COLO829 (cell line): Measurements from ENCODE around the gene CLEC3A.
A peak's percentile ranks its signal among the peaks of the same experiment; 100 is the strongest.
"Not testable (repeated sequence)": the region's sequence is repeated elsewhere in the genome, so short reads cannot be mapped to it uniquely, and the experiment has no call there.

ENCODE experiments used
- DNase-seq: peaks from one replicate; pipeline ENCODE4 v3.0.0; 2012; ENCODE audit warnings: low spot score

CLEC3A gene

GRCh38 chr16:78022347-78023060 lies at the start of gene CLEC3A:
TSS of gene CLEC3A (plus strand) at chr16:78022548. CDS start at chr16:78022627, 79 bp downstream.
- no peak for DNase-seq

- DNase-seq = no peak
Measured at GRCh38 chr16:77974883-77975282, 47.5 kb upstream of the CLEC3A start.

GRCh38 chr16:77975942-77976341 lies 46.4 kb upstream of the CLEC3A start:
- DNase-seq = no peak

GRCh38 chr16:77977339-77977738 lies 45.0 kb upstream of the CLEC3A start:
- no peak for DNase-seq

- DNase-seq = no peak
Measured at GRCh38 chr16:77985111-77985510, 37.2 kb upstream of the CLEC3A start.

- no peak for DNase-seq
Measured at GRCh38 chr16:77986011-77986740, 36.2 kb upstream of the CLEC3A start.

- no peak for DNase-seq
Measured at GRCh38 chr16:77987810-77988209, 34.5 kb upstream of the CLEC3A start.

- no peak for DNase-seq
Measured at GRCh38 chr16:77989846-77990245, 32.5 kb upstream of the CLEC3A start.

- no peak for DNase-seq
Measured at GRCh38 chr16:77991701-77992100, 30.6 kb upstream of the CLEC3A start.

GRCh38 chr16:77992381-77992780 lies 30.0 kb upstream of the CLEC3A start:
- DNase-seq = not testable (repeated sequence)

GRCh38 chr16:77993111-77993985 lies 29.0 kb upstream of the CLEC3A start:
- DNase-seq = no peak

- no peak for DNase-seq
Measured at GRCh38 chr16:77995843-77996455, 26.4 kb upstream of the CLEC3A start.

- no peak for DNase-seq
Measured at GRCh38 chr16:77998350-77999023, 23.9 kb upstream of the CLEC3A start.

- DNase-seq = no peak
Measured at GRCh38 chr16:78001451-78002025, 20.8 kb upstream of the CLEC3A start.

GRCh38 chr16:78002915-78003538 lies 19.3 kb upstream of the CLEC3A start:
- DNase-seq = peak; percentile 60

GRCh38 chr16:78004517-78004916 lies 17.8 kb upstream of the CLEC3A start:
- no peak for DNase-seq

- no peak for DNase-seq
Measured at GRCh38 chr16:78005881-78006280, 16.5 kb upstream of the CLEC3A start.

GRCh38 chr16:78007121-78007520 lies 15.2 kb upstream of the CLEC3A start:
- DNase-seq = no peak

GRCh38 chr16:78024159-78024558 lies 1.8 kb downstream of the CLEC3A start:
- DNase-seq = no peak

- DNase-seq = no peak
Measured at GRCh38 chr16:78025631-78026030, 3.3 kb downstream of the CLEC3A start.

- DNase-seq = no peak
Measured at GRCh38 chr16:78028018-78028417, 5.7 kb downstream of the CLEC3A start.
